ENCODE results near the gene SLC11A1.

The SLC11A1 gene, protein sequence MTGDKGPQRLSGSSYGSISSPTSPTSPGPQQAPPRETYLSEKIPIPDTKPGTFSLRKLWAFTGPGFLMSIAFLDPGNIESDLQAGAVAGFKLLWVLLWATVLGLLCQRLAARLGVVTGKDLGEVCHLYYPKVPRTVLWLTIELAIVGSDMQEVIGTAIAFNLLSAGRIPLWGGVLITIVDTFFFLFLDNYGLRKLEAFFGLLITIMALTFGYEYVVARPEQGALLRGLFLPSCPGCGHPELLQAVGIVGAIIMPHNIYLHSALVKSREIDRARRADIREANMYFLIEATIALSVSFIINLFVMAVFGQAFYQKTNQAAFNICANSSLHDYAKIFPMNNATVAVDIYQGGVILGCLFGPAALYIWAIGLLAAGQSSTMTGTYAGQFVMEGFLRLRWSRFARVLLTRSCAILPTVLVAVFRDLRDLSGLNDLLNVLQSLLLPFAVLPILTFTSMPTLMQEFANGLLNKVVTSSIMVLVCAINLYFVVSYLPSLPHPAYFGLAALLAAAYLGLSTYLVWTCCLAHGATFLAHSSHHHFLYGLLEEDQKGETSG

DNA sequence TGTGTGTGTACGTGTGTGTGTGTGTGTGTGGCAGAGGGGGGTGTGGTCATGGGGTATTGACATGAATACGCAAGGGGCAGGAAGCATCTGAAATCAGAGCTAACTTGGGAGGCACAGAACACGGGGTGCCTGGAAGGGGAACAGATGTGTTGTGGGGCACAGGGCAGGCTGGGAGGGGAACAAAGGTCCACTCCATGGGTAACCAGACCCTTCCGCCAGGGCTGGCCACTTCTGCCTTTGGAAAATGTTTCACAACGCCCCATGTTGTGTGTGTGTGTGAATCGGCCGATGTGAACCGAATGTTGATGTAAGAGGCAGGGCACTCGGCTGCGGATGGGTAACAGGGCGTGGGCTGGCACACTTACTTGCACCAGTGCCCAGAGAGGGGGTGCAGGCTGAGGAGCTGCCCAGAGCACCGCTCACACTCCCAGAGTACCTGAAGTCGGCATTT lies at the start of gene SLC11A1:
Gene SLC11A1 (plus strand): TSS at position 358 of the 451 bp plus-strand sequence. CDS start 96 bp downstream, outside the sequence.
- no peaks in the 10 kb centered on the region for H3K9me3 Mint-ChIP-seq
- H3K36me3 Mint-ChIP-seq: no peaks in the 10 kb centered on the region
- peaks cover 3% of the 10 kb centered on the region for H3K4me1 Mint-ChIP-seq
- no peaks in the 10 kb centered on the region for H3K27me3 Mint-ChIP-seq
- H3K4me3 Mint-ChIP-seq: no peak within 1 kb of the TSS
- H3K27ac Mint-ChIP-seq: no peak within 1 kb of the TSS

DNA sequence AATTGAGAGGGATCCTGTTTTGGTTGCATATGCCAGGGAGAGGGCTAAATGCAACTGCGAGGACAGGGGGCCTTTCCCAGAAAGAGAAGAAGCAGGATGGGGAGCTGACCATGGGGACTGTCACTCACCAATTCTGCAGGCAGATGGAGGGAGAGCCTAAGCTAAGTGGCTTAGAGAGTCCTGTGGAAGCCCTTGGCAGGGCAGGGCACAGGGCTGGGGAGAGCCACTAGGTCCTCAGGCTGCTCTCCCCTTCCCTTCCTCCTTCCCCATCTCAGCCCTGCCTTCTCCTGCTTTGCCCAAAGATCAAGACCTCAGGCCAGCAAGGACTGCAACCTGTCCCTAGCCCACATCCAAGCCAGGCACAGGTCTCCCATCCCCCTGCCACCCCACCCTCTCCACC lies 49.8 kb upstream of the SLC11A1 start:
- no peaks in the 10 kb centered on the region for H3K9me3 Mint-ChIP-seq
- H3K27ac Mint-ChIP-seq: no peak overlapping the region
- H3K27me3 Mint-ChIP-seq: no peaks in the 10 kb centered on the region
- no peak overlapping the region for H3K4me3 Mint-ChIP-seq
- peaks cover 7% of the 10 kb centered on the region for H3K4me1 Mint-ChIP-seq
- H3K36me3 Mint-ChIP-seq: no peaks in the 10 kb centered on the region

DNA sequence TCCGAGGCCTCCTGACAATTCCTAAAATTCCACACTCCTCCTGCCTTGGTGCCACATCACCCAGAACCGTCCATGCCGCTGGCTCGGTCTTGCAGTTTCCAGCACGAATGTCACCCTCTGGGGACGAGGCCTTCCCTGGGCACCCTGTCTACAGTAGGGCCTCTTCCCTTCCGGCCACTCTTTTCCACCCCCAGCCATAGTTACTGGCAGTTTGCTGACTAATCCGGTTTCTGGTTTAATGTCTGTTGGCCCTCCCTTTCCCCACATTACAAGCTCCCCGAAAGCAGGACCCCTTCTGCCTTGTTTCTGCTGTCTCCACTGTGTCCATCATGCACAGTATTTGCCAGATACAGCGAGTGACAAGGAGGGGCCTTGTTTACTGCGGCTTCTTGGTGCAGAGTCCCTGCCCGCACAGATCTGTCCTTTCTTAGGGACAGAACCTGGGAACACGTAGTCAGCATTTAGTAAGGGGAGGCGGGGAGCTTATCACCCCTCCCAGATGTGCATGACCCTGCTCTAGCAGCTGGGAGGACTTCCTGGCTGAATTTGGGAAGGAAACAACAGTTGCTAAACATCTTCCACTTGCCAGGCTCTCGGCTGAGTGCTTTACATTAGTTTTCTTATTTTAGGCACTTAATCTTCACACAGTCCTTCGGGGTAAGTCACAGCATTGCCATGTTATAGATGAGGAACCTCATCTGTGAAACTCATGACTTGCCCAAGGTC lies 49.0 kb upstream of the SLC11A1 start:
- peaks cover under 1% of the 10 kb centered on the region for H3K4me1 Mint-ChIP-seq
- no peaks in the 10 kb centered on the region for H3K36me3 Mint-ChIP-seq
- no peaks in the 10 kb centered on the region for H3K9me3 Mint-ChIP-seq
- H3K27me3 Mint-ChIP-seq: no peaks in the 10 kb centered on the region
- H3K27ac Mint-ChIP-seq: no peak overlapping the region
- H3K4me3 Mint-ChIP-seq: no peak overlapping the region

DNA sequence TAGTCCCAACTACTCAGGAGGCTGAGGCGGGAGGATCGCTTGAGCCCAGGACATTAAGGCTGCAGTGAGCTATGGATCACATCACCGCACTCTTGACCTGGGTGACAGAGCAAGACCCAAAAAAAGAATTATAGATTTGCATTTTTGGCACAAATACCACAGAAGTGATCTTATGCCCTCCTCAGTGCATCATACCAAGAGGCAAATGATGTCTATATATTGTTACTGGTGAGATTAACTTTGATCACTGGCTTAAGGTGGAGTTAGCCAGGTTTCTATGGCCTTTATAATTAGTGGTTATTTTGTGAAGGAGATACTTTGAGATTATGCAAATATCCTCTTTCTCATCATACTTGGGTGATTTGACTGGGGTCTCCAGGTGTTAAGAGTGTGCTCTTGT lies 47.5 kb upstream of the SLC11A1 start:
- H3K36me3 Mint-ChIP-seq: no peaks in the 10 kb centered on the region
- no peaks in the 10 kb centered on the region for H3K4me1 Mint-ChIP-seq
- no peaks in the 10 kb centered on the region for H3K9me3 Mint-ChIP-seq
- no peak overlapping the region for H3K27ac Mint-ChIP-seq
- no peak overlapping the region for H3K4me3 Mint-ChIP-seq
- no peaks in the 10 kb centered on the region for H3K27me3 Mint-ChIP-seq

DNA sequence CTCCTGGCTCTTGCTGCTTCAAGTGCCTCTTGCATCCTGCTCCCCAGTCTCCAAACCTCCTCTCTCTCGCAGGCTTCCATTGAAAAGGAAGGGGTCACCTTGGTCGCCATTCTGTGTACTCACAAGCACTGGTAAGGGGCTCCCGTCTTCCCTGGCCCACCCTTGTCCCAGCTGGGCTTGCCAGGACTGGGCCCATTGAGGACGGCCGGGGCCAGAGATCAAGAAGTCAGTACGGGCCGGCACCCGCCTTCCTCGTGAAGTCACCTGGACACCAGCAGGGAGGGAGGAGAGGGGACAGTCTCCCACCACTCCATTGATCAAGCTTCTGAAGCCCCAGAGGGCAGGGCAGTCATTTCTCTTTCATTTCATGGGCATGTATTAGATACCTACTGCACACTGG lies 41.4 kb upstream of the SLC11A1 start:
- no peak overlapping the region for H3K4me3 Mint-ChIP-seq
- H3K4me1 Mint-ChIP-seq: no peaks in the 10 kb centered on the region
- H3K27me3 Mint-ChIP-seq: no peaks in the 10 kb centered on the region
- H3K9me3 Mint-ChIP-seq: no peaks in the 10 kb centered on the region
- no peaks in the 10 kb centered on the region for H3K36me3 Mint-ChIP-seq
- no peak overlapping the region for H3K27ac Mint-ChIP-seq

DNA sequence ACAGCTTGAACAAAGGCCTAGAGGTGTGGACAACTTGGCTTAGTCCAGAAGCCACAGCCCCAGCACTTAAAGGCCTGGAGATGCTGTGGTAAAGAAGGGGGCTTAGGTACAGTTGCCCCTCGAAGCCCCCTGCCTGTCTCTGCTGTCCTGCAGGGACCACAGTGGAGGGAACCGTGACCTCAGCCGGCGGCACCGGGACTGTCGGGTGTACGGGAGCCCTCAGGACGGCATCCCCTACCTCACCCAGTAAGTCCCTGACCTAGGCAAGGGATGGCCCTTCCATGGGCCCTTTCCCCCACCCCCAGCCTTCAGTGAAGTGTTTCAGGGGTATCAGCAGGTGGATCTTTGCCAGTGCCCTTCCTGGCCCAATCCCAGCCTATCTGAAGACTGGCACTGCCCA lies 40.7 kb upstream of the SLC11A1 start:
- Mint-ChIP-seq H3K36me3 (no peaks in the 10 kb centered on the region), H3K4me1 (no peaks in the 10 kb centered on the region), H3K9me3 (no peaks in the 10 kb centered on the region), H3K4me3 (no peak overlapping the region), H3K27me3 (no peaks in the 10 kb centered on the region), H3K27ac (no peak overlapping the region)

DNA sequence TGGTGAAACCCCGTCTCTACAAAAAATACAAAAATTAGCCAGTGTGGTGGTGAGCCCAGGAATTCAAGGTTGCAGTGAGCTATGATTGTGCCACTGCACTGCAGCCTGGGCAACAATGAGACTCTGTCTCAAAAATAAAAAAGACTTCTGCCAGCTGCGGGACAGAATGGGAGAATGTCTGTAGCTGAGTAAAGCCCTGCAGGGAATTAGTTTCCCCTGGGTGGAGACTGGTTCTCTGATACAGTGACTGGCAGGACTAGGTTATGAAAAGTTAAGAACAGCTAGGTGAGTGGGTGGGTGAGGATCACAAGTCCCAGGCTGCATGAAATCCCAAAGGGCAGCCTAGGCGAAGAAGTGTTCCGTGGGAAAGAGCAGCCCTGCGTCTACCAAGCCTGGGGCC lies 39.2 kb upstream of the SLC11A1 start:
- Mint-ChIP-seq H3K36me3 (no peaks in the 10 kb centered on the region), H3K4me3 (no peak overlapping the region), H3K27ac (no peak overlapping the region), H3K27me3 (no peaks in the 10 kb centered on the region), H3K9me3 (no peaks in the 10 kb centered on the region), H3K4me1 (no peaks in the 10 kb centered on the region)

DNA sequence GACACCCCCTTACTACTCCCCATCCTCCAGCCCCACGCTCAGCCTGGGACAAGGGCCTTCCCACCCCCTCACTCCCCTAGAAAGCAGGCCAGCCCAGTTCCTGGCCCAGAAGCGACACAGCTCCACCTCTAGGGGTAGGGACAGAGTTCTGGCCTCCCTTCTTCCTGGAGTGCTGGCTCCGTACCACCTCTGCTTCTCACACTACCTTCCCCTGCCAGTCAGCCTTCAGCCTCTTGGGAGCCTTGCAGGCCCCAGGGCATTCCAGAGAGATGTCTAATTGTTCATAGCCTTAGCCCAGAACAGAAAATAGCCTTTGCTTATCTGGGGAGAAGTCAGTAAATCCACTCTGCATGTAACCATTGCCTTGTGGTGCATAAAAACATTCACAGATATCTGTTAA lies 38.5 kb upstream of the SLC11A1 start:
- Mint-ChIP-seq H3K9me3 (no peaks in the 10 kb centered on the region), H3K4me1 (no peaks in the 10 kb centered on the region), H3K36me3 (no peaks in the 10 kb centered on the region), H3K27me3 (no peaks in the 10 kb centered on the region), H3K4me3 (no peak overlapping the region), H3K27ac (no peak overlapping the region)

DNA sequence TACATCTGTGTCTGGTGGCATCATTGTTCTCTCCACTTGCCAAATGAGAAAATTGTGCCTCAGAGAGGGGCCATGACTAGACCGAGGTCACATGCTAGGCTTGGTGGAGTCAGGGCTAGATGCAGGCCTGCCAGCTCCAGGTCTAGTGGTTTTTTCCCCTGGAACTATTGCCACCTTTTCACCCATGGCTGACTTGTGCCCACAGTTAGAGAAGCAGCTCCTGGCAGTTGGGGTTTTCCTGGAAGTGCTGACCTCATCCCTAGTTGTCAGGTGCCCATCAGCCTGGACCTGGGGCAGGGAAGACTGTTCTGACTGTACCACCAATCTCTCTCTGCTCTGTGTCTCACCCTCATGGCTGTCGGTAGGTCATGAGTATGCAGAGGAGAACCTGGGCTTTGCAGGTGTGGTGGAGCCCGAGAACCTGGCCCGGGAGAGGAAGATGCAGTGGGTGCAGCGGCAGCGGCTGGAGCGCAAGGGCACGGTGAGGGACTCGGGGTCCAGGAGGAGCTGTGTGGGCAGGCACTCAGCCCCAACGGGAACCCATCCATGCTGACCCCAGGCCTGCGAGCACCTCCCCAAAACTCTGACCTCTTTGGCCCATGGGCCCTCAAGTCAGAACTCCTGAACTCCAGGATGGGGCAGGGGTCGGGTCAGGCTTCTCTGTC lies 37.9 kb upstream of the SLC11A1 start:
- Mint-ChIP-seq H3K4me3 (no peak overlapping the region), H3K36me3 (no peaks in the 10 kb centered on the region), H3K27me3 (no peaks in the 10 kb centered on the region), H3K4me1 (no peaks in the 10 kb centered on the region), H3K9me3 (no peaks in the 10 kb centered on the region), H3K27ac (no peak overlapping the region)

DNA sequence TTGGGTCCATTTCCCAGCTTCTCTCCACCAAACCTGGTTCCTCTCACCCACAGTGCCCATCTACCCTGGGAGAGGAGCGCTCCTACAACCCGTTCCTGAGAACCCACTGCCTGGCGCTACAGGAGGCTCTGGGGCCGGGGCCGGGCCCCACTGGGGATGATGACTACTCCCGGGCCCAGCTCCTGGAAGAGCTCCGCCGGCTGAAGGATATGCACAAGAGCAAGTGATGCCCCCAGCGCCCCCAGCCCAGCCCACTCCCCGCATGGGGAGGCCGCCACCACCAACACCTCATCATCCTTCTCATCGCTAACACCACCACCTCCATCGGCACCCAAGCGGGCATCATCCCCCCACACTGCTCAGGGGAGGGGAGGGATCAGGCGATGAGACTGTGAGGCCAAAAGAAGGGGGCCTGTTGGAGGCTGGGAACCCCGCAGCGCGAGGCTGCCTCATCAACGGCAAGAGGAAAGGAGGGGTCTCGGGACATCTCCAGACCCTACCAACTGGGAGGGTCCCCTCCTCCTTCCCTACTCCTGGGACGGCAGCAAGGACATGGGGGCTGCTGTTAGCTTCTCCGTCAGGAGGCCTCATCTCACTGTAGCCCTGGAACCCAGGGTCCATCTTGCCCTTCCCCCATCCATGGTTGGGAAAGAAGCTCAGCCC lies 37.2 kb upstream of the SLC11A1 start:
- H3K27ac Mint-ChIP-seq: no peak overlapping the region
- no peaks in the 10 kb centered on the region for H3K36me3 Mint-ChIP-seq
- H3K4me1 Mint-ChIP-seq: no peaks in the 10 kb centered on the region

DNA sequence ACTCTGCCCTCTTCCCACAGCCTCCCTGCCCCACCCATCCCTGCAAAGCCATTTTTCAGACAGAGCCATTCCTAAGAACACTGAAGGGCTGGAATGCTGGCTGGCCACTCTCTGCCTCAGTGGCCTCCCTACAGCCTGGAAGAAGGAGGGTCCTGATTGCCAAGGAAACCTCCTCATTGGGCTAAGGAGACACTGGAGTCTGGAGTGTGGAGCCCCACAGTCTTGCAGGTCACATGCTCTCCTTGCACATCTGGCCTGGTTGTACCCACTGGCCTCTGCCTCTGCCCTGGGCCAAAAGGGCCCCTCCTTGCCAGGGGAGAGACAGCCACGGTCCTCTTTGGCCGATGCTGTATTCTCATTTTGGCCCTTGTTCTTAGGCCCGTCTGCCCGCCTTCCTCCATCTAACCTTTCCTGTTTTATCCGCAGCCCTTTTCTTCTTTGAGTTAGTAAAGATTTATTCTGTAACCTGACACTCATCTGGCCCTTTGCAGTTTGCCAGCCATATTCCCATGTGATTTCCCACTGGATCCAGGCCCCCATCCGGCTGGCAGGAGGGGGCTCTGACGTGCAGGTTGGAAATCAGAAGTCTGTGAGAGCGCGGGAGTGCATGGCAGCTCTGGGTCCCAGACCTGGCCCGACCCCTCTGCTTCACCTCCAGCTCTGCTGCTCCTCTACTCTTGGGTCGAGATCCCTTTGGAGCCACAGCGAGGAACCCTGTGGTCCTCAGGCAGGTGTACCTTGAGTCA lies 36.4 kb upstream of the SLC11A1 start:
- Mint-ChIP-seq H3K27ac (peak overlapping the region; percentile 62), H3K36me3 (no peaks in the 10 kb centered on the region), H3K9me3 (no peaks in the 10 kb centered on the region), H3K27me3 (no peaks in the 10 kb centered on the region), H3K4me3 (no peak overlapping the region), H3K4me1 (no peaks in the 10 kb centered on the region)

More for the DNA sequence above, 37.2 kb upstream of the SLC11A1 start:
- no peak overlapping the region for H3K4me3 Mint-ChIP-seq
- H3K27me3 Mint-ChIP-seq: no peaks in the 10 kb centered on the region
- H3K9me3 Mint-ChIP-seq: no peaks in the 10 kb centered on the region

DNA sequence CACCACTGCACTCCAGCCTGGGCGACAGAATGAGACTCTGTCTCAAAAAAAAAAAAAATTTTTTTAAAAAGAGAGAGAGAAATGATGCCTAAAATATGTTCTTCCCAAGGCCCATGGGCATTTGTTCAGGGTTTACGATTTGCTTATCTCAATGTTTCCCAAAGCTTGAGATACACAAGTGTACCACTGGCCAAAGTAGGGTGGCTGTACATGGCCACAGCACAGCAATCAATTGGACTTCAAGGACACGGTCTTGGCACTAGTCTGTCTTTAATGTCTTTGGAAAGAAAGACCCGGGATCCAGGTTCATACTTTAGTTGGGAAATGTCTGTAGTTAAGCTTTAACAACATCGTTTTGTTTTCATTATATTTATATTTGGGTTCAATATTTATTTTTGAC lies 34.9 kb upstream of the SLC11A1 start:
- H3K36me3 Mint-ChIP-seq: peaks cover 2% of the 10 kb centered on the region
- H3K4me3 Mint-ChIP-seq: no peak overlapping the region
- H3K27ac Mint-ChIP-seq: no peak overlapping the region
- no peaks in the 10 kb centered on the region for H3K4me1 Mint-ChIP-seq
- H3K9me3 Mint-ChIP-seq: peaks cover 5% of the 10 kb centered on the region
- no peaks in the 10 kb centered on the region for H3K27me3 Mint-ChIP-seq

DNA sequence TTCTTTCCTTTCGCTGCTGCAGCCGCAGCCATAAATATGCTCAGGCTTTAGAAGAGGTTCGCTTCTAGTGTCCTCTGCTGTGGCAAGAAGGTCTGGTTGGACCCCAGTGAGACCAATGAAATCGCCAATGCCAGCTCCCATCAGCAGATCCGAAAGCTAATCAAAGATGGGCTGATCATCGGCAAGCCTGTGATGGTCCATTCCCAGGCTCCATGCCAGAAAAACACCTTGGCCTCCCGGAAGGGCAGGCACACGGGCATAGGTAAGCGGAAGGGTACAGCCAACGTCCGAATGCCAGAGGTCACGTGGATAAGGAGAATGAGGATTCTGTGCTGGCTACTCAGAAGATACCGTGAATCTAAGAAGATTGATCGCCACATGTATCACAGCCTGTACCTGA lies 28.0 kb upstream of the SLC11A1 start:
- no peak overlapping the region for H3K4me3 Mint-ChIP-seq
- no peaks in the 10 kb centered on the region for H3K4me1 Mint-ChIP-seq
- no peaks in the 10 kb centered on the region for H3K27me3 Mint-ChIP-seq
- peaks cover 5% of the 10 kb centered on the region for H3K9me3 Mint-ChIP-seq
- H3K36me3 Mint-ChIP-seq: peaks cover 2% of the 10 kb centered on the region
- no peak overlapping the region for H3K27ac Mint-ChIP-seq

DNA sequence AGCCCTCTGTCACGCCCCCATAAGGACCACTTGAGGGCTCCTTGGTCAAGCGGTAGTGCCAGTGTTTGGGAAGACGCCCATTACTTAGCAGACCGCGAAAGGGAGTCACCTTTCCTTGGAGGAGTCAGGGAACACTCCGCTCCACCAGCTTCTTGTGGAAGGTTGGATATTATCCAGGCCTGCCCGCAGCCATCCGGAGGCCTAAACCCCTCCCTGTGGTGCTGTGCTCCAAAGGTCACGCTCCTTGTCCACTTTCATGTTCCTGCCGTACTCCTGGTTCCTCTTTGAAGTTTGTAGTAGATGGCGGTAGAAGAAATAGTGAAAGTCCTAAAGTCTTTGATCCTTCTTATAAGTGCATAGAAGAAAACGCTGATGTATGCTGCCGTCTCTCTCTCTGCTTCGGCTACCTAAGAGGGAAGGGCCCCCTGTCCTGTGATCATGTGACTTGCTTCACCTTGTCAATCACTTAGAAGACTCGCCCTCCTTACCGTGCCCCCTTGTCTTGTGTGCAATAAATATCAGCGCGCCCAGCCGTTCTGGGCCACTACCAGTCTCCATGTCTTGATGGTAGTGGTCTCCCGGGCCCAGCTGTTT lies 27.1 kb upstream of the SLC11A1 start:
- H3K9me3 Mint-ChIP-seq: peaks cover 5% of the 10 kb centered on the region
- no peak overlapping the region for H3K4me3 Mint-ChIP-seq
- no peaks in the 10 kb centered on the region for H3K27me3 Mint-ChIP-seq
- H3K36me3 Mint-ChIP-seq: peaks cover 2% of the 10 kb centered on the region
- H3K27ac Mint-ChIP-seq: no peak overlapping the region
- no peaks in the 10 kb centered on the region for H3K4me1 Mint-ChIP-seq

Measured in activated naive CD4-positive, alpha-beta T cell treated with anti-CD3 and anti-CD28 coated beads, Interleukin-2, amount 50 U/mL, for 24 hours (primary cell).